SIG-M5 treated with dmso at 0.1 percent for 504 hours (cell line): ENCODE results near the gene GNL3.
"Not testable (repeated sequence)": the region's sequence is repeated elsewhere in the genome, so short reads cannot be mapped to it uniquely, and the experiment has no call there.

ENCODE experiments used
- DNase-seq: peaks from one replicate; lab custom pipeline; 2025; ENCODE audit not compliant: unreplicated experiment; lab: John Stamatoyannopoulos, UW

The GNL3 gene

DNA sequence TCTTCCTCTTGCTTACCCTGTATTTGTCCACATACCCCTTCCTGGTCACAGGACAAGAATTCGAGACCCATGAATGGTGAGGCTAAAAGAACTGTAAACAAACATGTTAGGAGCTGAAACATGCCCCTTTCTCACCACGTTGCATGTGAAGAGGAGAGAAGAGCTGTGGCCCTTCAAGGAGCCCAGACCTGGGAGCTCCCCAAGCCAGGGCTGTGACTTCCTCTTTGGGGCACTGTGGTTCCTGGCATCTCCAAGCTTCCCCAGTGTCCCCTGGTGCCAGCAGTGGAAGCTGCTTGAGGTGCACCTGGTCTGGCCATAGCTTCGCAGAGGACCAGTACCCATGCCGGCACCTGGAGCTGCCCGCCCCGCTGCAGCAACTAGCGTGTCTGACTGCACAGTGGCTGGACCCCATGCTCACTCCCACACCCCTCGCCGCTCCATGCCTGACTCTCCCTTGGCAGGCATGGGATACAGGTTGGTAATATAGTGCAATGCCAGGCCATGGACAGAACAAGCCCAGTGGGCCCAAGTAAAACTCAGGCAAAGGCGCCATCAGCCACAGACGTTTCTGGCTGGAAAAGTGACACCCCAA lies 30.0 kb downstream of the GNL3 start:
- no peak for DNase-seq

DNA sequence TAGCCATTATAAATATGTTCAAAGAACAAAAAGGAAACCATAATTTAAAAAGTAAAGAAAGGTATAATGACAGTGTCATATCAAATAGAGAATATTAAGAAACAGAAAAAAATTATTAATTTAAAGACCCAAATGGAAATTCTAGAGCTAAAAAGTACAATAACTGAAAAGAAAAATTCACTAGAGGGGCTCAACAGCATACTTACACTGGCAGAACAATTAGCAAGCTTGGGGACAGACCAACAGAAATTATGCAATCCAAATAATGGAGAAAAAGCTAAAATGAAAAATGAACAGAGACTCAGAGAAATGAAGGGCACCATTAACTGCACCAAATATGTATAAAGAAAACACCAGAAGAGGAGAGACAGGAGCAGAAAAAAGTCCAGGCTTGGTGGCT lies 33.8 kb downstream of the GNL3 start:
- DNase-seq: no peak

DNA sequence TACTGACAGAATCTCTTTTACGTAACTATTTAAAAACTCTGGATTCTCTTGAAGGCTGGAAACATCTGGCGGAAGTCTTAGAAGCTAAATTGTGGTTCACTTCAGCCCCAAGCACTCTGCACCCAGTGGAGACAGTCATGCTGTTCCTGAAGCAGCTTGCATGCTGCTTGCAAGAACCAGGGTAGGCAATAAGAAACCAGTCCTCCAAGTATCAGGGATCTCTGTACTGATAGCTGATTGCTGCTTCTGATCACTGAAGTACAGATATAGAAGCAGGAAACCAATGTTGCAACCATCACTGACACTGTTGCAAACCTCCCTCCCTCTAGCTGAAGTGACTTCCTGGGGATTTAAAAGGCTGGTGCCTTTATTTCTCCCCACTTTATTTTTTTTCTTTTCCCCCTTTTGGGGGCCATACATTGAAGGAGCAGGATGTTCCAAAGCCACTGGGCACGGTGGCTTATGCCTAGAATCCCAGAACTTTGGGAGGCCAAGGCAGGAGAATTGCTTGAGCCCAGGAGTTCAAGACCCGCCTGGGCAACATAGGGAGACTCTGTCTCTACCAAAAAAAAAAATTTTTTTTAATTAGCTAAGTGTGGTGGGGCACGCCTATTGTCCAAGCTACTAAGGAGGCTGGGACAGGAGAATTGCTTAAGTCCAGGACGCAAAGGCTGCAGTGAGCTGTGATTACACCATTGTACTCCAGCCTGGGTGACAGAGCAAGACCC lies 35.3 kb downstream of the GNL3 start:
- peak; percentile 99 for DNase-seq

DNA sequence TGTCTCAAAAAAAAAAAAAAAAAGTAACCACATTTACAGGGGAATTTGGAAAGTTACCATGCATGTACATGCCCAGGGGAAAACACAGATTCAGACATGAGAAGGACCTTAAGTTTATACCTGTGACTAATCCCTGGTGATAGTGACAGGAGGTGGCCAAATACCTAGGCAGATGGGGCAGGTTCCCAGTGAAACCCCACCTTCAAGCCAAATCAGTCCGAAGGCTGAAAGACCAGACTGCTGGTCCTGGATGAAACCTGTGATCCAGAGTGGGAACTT lies 35.8 kb downstream of the GNL3 start:
- DNase-seq: no peak

DNA sequence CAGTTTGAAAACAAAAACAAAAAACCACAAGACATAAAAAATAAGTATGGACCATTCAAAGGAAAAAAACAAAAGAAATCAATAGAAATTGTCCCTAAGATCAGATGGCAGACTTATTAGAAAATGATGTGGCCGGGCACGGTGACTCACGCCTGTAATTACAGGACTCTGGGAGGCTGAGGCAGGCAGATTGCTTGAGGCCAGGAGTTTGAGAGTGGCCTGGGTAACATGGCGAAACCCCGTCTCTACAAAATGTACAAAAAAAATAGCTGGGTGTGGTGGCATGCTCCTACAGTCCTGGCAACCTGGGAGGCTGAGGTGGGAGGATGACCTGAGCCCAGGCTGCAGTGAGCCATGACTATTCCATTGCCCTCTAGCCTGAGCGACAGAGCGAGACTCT lies 36.7 kb downstream of the GNL3 start:
- no peak for DNase-seq

DNA sequence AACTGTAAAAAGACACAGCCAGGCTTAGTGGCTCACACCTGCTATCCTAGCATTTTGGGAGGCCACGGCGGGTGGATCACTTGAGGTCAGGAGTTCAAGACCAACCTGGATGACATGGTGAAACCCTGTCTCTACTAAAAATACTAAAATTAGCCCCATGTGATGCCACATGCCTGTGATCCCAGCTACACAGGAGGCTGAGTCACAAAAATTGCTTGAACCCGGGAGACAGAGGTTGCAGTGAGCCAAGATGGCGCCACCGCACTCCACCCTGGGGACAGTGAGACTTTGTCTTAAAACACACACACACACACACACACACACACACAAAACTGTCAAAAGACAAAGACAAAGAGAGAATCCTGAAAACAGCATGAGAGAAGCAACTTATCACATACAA lies 38.1 kb downstream of the GNL3 start:
- DNase-seq: no peak

DNA sequence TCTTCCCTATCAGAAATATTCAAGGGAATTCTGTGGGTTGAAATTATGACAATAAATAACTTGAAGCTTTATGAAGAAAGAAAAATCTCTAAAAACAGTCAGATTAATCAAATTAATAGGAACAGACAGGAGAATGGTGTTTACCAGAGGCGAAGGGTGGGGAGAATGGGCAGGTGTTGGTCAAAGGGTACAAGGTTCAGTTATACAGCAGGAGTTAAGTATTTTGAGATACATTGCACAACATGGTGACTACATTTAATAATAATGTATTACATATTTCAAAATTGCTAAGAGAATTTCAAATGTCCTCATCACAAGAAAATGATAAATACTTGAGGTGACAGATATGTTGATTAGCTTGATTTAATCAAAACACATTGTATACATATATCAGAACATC lies 38.7 kb downstream of the GNL3 start:
- no peak for DNase-seq

DNA sequence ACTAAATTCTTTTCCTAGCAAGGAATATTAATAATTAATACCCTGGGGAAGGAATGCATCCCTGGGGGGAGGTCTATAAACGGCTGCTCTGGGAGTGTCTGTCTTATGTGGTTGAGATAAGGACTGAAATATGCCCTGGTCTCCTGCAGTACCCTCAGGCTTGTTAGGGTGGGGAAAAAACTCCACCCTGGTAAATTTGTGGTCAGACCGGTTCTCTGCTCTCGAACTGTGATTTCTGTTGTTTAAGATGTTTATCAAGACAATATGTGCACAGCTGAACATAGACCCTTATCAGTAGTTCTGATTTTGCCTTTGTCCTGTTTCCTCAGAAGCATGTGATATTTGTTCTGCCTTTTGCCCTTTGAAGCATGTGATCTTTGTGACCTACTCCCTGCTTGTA lies 42.9 kb downstream of the GNL3 start:
- DNase-seq: not testable (repeated sequence)

DNA sequence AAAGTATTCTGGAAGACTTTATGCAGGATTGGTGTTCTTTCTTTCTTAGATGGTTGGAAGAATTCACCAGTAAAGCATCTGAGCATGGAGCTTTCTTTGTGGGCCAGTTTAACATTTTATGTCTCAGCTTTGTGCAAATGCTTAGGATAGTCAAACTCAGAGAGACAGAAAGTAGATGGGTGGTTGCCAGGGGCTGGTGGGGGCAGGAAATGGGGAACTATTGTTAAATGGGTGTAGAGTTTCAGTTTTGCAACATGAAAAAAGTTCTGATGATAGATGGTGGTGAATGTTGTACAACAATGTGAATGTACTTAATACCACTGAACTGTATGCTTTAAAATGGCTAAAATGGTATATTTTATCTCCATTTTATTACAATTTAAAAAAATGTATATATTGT lies 44.8 kb downstream of the GNL3 start:
- DNase-seq: peak; percentile 69

DNA sequence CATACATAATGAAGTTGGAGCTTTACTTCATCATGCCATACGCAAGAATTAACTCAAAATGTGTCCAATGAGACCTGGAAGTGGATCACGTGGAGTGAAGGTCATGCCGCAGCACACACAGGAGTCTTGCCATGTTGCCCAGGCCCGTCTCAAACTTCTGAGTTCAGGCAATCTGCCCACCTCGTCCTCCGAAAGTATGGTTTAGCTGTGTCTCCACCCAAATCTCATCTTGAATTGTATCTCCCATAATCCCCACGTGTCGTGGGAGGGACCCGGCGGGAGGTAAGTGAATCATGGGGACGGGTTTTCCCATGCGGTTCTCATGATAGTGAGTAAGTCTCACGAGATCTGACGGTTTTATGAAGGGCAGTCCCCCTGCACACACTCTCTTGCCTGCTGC lies 45.8 kb downstream of the GNL3 start:
- DNase-seq: no peak

DNA sequence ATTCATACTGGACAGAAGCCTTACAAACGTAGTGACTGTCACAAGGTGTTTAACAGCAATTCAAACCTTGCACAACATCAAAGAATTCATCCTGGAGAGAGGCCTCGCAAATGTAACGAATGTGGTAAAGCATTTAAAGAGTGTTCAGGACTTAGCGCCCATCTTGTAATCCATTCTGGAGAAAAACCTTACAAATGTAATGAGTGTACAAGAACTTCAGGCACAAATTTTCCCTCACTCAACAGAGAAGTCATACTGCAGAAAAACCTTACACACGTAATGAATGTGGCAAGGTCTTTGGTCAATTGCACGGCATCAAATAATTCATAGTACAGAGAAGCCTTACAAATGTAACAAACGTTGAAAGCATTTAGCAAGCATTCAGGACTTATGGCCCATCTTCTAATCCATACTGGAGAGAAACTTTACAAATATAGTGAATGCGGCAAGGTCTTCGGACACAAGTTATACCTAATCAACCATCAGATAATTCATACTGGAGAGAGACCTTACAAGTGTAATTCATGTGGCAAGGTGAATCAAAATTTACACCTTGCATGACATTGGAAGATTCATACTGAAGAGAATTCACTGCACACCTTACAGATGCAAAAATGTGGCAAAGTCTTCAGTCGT lies 47.5 kb downstream of the GNL3 start:
- DNase-seq: no peak

DNA sequence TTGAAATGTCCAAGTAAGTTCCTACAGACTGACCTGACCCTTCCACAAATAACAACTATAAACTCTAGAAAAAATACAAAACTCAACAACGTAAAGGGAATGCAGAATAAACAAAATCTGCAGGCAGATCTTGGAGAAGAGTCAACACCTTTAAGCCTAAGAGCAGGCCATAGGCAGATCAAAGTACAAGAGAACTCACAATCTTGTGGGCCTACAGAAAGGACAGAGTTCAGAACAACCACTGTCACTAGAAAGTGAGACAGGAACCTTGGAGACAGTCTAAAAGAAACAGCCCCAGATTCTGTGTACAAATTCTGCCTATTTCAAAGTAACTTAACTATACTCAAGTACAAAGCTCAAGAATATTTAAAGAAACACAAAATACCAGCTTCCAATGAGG lies 53.9 kb downstream of the GNL3 start:
- no peak for DNase-seq

DNA sequence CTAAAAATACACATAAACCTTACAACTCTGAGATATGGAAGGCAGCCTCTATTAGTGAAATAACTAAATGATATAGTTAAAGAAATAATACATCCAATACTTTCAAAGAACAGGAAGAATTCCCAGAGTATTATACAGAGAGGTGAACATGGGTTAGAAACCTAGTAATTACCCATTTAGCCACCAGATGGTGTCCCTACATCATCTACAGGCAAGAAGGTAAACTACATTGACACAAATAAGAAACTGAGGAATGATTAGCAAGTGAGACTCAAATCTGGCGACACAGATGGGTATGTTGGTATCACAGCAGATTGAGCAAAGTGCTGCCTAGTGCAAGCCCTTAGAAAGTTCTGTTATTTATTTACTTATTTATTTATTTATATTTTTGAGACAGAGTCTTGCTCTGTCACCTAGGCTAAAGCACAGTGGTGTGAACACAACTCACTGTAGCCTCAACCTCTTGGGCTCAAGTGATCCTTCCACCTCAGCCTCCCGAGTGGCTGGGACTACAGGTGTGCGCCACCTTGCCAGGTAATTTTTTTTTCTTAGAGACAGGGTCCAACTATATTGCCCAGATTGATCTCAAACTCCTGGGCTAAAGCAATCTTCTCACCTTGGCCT lies 56.7 kb downstream of the GNL3 start:
- DNase-seq: no peak

DNA sequence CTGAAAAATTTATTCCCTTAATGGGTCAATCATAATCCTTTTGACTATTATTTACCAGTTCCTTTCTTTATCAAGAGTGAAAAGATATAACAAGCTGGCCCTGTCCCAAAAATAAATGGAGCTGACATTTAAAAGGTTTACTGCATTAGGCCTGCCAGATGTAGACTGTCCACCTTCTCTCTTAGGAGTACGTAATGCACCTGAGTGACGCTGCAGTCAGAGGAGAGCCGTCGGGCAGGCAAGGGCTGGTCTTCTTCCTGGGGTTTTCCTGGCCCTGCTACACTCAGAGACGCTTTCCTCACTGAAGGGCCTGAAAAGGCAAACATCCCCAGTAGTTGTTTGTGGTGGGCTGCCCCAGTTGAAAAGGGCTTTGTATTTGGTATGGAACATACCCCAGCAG lies 57.3 kb downstream of the GNL3 start:
- no peak for DNase-seq

DNA sequence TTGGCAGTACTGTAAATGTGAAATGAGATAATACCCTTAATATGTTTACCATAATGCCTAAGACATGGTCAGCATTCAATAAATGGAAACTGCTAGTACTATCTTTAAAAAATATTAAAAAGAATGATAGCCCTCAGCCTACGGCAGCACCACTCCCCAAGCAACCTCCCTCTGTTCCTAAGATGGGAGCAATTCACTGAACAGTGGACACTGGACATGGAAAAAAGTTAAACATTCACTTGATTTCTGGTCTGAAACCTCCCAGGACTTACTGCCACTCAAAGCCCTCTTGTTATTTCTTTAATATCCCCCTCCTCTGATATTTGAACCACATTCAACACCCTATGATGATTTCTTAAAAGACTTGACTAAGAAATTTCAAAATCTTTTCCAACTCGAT lies 57.9 kb downstream of the GNL3 start:
- no peak for DNase-seq
